Measurements from ENCODE around the gene IRX4. TPM values are rescaled to one million over a fixed set of nuclear protein-coding genes. Genes with fewer than 3 reads are reported as not detected.

The IRX4 gene
- polyA plus RNA-seq (ENCODE audit: insufficient read length) = 1.3 TPM

DNA sequence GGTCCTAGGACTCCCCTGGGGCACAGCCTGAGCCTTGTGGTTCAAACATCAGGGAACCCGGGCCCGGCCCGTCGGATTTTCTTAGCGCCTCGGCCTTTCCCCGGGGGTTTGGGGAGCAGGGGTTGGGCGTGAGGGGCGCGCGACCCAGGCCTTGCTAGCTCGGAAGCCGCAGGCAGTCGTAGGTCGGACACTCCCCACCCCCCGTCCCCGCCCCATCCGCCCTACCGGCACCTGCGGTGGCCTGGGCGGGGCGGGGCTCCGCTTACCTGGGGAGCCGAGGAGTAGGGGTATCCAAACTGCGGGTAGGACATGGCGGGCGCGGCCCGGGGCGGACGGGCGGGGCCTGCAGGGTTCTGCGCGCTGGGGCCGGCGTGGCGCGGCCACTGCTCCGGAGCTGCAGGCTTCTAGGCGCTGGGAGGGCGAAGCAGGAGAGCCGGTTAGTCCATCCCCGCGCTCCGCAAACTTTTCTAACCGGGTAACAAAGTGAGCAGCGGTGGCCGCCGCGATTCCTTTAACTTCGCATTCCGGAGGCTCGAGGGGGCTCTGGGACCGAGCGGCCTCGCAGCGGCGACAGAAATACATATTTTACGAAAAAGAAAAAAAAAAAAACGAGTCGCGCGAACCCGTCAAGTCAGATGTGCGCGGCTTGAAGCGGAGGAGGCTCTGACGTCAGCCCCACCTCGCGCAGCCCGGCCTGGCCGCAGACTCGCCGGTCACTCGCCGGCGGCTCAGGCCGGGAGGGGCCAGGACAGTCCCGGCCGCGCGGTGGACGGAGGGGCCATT lies at the start of gene IRX4:
Gene IRX4 (minus strand): TSS at position 589 of the 783 bp plus-strand sequence. CDS start 278 bp downstream, at position 311.
- DNase-seq (ENCODE audit: low read depth) = no peak

DNA sequence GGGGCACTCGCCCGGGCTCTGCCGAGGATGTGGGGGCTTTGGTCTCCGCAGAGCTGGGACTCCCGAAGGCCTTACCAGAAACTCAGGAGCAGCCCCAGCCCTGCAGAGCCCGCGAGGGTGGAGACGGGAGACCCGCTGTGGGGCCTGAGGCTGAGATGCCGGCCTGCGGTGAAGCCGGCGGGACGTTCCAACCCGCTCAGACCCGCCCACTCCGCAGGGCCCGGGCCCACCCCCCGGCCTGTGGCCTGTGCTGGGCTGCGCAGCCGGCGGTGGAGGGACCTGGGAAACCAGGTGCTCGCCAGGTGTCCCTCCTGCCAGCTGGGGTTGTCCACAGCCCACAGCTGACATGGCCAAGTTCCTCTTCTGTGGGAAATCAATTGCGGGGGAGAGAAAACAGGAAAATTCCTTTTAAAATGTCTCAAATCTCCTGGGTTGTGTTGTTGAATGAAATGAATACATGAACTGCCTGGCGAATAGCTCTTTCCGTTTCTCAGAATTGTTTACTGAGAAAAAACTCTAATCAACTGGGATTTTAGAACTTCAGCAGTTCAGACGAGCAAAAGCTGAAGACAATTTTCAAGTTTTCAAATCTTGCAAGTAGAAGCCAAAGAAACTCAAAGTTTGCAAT lies 49.0 kb upstream of the IRX4 start:
- DNase-seq (ENCODE audit: low read depth) = no peak

DNA sequence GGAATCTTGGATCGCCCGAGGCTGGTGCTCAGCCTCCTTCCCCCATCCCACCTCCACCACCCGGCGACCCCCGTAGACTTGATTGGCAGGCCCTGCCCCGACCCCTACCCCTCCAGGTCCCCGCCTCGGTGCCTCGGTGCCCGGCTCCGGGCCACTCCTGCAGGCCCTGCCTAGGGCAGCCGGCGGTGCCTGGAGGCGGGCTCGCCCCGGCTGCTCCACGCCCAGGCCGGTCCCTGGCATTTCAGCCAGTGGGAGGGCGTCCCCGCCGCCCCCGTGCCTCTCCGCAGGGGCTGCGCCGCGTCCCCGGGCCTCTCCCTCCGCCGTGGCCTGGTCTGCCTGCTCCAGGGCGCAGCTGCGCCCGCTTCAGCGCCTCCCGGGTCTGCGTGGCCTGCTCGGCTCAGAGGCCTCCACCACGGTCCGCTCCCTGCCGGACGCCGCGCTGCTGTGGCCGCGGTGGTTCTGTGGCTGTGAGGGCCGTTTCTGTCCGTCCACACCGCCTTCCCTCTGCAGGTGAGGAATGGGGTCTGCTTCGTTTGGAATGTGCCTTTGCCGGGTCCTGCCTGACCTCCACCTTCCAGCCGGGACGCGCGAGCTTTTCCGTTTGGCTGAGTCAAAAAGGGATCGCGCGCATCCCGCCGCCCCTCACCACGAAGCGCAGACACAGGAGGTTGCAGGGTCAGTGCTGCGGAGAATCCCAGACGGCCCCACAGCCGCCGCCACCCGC lies 48.3 kb upstream of the IRX4 start:
- DNase-seq (ENCODE audit: low read depth) = no peak

DNA sequence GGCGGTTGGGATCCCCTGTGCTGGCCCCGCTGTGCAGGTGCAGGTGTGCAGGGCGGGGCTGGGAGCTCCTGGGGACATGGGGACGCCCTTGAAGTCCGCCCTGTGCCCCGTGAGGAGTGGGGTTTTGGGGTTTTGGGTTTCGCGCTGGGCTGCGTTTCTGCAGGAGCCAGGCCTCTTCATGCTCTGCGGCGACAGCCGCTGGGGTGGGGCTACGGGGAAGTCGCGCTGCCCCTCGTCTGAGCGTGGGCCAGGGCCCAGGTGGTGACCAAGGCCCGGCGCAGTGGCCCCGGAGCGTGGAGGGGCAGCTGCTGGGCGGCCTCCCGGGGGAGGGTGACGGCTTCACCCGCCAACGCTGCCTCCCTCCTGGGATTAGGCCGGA lies 47.8 kb upstream of the IRX4 start:
- DNase-seq (ENCODE audit: low read depth) = no peak

DNA sequence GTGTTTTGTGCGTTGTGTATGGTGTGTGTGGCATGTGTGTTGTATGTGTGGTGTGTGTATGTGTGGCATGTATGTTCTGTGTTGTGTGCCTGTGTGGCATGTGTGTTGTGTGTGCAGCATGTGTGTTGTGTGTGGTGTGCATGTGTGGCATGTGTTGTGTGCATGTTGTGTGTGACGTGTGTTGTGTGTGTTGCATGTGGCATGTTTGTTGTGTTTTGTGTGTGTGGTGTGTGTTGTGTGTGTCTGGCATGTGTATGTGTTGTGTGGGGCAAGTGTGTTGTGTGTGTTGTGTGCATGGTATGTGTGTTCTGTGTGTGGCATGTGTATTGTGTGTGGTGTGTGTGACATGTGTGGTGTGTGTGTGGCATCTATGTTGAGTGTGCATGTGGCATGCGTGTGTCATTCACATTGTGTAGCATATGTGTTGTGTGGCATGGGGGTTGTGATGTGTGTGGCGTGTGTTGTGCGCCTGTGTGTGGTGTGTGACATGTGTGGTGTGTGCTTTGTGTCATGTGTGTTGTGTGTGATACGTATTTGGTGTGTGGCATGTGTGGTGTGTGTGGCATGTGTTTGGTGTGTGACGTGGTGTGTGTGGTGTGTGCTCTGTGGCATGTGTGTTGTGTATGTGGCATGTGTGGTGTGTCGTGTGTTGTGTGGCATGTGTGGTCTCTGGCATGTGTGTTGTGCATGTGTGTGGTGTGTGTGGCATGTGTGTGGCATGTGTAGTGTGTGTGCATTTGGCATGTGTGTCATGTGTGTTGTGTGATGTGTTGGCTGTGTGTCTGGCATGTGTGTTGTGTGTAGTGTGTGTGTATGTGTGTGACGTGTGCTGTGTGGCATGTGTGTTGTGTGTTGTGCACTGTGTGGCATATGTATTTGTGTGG lies 46.6 kb upstream of the IRX4 start:
- DNase-seq (ENCODE audit: low read depth) = no peak

DNA sequence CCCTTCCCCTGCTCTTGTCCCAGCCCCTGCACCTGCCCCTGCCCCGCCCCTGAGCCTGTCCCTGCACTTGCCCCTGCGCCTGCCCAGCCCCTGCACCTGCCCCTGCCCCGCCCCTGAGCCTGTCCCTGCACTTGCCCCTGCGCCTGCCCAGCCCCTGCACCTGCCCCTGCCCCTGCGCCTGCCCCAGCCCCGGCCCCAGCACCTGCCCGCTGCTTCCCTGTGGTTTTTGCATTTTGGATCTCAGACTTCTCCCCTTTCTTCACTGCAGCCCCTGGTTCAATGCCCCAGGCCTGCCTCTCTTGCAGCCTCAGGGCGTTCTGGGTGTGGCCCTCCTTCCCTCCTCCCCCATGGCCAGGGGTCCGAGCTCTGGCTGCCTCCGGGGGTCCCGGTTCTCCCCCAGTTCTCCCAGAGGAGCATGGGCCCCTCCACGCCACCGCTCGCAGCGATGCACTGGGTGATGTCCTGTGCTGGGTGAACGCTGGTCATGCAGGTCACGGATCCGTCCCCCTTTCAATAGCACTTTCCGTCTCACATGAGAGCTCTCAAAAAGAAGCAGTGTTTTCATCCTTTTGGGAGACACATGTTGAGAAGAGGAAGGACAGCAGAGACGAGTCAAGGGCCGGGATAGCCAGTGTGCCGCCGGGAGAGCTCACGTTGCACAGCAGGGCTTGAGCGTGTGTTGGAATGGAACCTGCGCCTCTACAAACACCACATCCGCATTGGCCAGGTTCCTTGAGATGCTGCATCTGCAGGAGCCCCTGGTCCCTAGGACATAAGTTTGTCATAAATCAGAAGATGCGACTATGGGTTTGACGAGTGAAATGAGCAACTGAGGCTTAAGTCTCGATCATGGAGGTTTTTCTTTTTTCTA lies 44.0 kb upstream of the IRX4 start:
- DNase-seq (ENCODE audit: low read depth) = no peak

DNA sequence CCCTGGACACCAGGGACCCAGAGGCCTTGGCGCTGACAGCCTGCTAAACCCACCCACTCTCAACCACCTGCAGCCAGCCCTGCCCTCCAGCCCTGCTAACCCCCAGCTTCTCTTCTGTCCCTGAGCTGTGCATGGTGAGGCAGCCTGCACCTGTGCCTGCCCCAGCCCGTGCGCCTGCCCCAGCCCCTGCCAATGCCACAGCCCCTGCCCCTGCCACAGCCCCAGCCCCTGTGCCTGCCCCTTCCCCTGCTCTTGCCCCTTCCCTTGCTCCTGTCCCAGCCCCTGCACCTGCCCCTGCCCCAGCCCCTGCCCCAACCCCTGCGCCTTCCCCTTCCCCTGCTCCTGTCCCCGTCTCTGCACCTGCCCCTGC lies 43.3 kb upstream of the IRX4 start:
- no peak for DNase-seq (ENCODE audit: low read depth)

DNA sequence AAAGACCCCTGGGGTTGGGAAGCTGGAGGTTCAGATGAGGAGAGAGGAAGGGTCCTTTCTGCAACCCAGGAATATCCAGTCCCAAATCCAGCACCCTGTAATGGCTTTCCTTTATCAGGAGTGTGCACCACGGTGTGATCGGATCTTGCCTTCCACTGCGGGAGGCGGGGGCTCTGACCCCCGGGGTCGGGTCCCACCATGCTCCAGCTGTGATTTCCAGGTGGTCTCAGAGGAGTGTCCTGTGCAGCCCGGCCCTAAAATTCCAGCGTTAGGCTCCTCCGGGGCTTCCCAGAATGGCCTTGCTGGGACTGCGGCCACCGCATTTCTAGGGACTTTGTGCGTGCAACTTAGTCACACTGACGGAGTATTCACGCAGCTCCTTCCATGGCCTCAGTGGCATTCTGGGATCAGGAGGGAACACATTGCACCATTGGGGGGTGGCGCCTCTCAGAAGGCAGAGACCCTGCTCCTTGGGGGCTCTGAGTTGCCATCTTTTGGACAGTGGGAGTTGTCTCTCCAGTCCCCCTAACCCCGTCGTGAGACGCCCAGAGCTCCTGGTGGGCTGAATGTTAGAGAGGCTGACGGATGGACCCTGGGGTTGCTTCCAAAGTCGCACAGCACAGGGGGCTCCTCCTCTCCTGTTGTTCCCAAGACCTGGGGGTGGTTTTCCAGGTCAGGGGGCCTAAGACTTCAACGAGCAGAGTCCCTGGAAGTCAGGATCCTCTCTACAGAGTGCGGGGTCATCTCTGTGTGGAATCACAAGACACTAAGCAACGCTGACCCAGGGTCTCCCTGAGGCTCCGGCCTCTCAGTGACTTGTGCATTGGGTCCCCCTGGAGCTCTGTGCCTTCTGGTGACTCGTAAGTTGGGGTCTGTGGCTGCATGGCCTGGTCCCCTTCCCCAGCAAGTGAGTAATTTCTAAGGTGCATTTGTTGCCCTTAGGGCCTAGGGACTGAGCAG lies 42.7 kb upstream of the IRX4 start:
- no peak for DNase-seq (ENCODE audit: low read depth)

DNA sequence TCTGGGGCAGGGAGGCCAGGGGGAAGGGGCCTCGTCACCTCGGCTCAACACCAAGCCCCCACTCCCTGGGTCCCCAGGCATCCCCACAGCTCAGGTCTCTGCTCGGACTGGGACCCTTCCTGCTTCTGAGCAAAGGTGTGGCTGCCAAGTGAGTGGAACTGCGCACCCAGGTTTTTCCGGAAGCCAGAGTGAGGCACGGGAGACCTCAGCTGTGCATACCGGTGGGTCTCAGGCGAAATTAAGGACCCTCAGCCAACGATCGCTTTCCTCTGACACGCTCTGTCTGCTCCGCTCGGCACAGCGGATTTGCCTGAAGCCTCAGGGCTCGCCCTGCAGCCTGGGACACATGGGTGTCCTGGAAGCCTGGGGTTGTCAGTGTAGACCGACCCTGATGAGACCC lies 41.0 kb upstream of the IRX4 start:
- no peak for DNase-seq (ENCODE audit: low read depth)

DNA sequence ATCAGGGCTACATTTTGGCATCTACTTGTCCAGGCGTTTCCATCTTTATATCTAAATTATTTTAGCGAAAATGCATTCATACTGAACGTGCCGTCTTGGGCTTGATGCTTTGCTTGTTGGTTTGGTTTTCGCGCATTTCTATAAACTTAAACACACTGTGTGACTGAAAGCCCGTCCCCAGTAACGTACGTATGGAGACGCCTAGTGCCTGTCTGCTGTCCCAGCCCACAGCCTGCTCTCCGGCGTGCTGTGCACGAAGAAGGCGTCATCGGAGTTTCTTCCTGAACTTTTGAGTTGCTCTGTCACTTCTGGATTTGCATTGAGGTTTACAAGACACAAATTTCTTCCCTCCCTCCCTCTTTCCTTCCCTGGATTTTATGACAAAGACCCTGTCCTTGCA lies 40.6 kb upstream of the IRX4 start:
- no peak for DNase-seq (ENCODE audit: low read depth)

DNA sequence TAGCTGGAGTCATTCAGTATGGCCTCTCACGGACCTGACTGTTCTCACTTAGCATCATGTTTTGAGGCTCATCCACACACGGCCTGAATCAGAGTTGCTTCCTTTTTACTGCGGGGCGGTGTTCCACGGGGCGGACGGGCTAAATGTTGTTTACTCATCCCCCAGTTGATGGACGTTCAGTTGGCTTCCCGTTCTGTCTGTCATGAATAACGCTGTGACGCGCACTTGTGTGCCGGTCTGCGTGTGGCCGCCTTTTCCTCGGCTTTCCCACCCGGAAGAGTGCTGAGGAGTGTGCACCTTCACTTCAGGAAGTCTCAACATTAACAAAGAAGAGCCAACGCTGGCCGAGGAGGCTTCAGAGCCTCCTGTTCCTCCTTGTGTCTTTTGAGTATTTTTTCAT lies 39.0 kb upstream of the IRX4 start:
- no peak for DNase-seq (ENCODE audit: low read depth)

DNA sequence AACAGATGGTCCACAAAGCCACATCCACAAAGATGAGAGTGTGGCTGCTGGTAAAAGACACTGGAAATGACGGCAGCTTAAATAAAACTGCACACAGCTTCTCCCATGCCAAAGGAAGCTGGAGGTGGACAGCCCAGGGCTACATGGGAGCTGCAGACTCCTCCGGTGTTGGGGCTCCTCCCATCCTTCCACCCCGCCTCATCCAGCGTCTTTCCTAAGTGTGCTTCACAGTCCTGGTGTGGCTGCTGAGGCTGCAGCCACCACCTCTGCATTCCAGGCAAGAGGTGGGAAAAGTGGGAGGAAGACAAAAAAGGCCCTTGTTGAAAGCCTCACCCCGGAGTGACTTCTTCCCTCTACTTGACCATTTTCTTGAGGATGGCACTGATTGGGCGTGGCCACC lies 37.0 kb upstream of the IRX4 start:
- no peak for DNase-seq (ENCODE audit: low read depth)

DNA sequence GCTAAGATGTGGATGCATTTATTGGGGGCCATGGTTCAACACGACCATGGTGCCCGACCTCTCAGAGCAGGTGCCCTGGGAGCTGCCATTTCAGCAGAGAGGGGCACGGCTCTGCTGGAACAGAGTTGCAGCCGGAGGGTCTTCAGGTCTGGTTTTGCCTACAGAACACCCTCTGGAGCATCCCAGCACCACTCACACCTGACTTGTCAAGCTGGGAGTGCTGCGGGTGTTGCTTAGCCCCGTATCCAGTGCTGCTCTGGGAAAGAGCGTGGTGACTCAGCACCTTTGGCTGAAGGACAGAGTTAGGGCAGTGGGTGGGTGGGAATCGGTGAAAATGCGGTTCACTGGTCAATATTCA lies 36.5 kb upstream of the IRX4 start:
- no peak for DNase-seq (ENCODE audit: low read depth)

DNA sequence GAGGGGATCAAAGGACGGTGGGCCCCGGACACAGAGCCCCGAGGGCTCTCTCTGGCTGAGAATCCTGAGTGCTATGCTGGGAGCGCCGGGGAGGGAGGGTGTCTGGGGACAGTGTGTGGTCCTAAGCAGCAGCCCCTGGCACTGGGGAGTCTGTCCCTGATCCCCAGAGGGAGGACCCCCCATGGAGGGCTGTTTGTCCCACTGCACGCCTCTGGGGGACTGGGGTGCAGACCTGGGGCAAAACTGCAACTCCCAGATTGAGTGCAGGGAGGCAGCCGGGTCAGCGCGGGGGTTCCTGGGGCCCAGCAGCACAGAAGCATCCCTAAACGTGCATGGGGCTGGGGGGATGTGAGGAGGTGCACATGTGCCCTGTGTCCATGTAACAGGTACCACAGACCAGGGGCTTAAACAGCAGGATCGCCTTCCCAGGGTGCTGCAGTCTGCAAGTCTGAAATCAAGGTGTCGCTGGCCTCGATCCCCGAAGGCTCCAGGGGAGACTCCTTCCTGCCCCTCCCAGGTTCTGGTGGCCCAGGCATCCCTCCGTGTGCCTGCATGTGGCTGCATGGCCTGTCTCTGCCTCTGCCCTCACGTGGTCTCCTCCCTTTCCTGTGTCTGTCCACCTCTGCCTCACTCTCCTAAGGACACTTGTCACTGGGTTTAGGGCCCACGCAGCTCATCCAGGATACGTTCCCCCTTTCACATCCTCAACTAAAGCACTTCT lies 35.9 kb upstream of the IRX4 start:
- DNase-seq (ENCODE audit: low read depth) = no peak

DNA sequence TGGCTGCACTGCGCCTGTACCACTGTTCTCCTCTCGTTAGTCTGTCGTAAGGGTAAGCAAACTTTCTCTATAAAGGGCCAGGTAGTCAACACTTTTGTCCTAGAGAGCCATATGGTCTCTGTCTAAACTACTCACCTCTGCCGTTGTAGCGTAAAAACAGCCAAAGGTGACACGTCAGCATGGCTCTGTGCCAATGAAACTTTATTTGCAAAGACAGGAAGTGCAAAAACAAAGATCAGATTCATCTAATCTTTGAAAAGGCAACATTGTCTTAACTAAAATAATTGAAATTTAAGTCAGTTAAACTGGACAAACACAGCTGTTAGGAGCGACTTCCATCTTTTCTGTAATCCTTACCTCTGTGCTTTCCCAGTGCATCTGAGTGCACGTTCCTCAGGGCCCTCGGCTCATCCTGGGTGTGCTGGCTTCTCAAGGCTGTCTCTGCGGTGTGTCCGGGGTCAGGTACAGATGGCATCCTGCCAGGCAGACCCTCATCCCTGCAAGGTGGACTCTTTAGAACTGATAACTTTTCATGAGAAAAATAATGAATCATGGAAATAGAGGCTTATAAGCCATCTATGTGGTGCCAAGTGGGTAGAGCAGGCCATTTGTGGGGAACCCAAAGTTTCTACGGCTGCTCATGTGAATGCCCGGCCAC lies 35.2 kb upstream of the IRX4 start:
- DNase-seq (ENCODE audit: low read depth) = no peak

DNA sequence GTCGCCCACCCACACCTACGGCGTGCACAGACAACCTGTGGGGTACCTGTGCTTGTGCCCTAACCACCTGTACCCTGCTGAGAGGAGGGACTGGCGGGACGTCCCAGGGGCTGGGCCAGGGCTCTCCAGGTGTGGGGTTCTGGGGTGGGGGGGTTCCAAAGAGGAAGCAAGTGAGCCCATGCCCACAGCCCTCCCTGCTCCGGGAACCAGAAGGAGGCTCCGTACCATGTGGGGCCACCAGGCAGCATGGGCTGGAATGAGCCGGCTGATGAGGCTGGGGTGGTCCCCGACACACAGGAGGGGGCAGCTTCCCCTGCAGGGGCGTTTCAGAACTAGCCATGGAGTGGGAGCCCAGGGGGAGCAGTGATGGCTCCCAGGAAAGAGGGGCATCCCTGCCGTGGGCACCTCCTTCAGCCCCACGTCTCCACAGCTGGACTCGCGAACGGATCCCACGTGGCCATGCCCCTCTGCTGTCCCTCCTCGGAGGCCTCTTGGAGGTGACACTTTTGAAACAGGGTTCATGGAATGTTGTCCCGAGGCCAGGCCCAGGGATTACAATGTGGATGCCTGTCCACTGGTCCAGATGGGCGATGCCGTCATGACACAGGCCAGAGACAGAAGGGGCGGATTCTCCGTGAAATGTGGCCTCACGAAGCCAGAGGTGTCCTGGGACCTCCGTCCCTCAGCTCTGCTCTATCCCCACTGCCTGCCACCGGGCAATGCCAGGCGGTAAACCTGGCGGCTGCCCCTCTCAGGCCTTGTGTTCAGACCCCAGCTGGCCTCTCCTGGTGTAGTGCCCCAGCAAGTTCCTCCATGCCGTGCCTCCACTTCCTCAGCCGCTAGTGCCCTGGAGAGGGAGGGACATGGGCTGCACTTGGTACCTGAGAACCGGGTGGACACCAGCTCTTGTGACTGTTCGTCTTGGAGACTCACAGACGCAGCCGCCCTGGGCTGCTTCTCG lies 33.6 kb upstream of the IRX4 start:
- no peak for DNase-seq (ENCODE audit: low read depth)

DNA sequence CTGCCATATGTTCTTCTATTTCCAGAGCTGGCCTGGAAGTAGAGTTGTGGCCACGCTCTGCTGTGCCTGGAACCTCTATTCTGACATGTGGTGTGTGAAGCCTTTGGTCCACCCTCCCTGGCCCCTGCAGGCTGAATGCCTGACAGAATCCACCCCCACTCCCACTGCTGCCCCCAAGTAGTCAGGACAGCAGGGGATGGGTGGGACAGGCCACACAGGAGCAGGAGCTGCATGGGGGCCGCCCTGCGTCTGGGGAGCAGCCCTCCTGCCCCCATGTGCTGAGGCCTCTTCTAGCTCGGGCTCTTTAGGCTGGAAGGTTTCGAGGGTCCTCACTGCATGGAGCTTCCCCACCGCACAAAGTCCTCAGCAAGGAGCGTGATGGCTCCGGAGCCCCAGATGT lies 32.6 kb upstream of the IRX4 start:
- DNase-seq (ENCODE audit: low read depth) = no peak

Measured in forelimb muscle (tissue), 1 donor.